HUES64 (cell line): ENCODE measurements around the gene RNF208.

Experiments used
- H3K27ac ChIP-seq: 2 replicates; pipeline ENCODE4 v1.7.0; 2013; ENCODE audit warnings: low read depth, low read length, inconsistent platforms
- H3K27me3 ChIP-seq: 2 replicates; pipeline ENCODE4 v1.6.1; 2013; ENCODE audit warnings: mild to moderate bottlenecking, low read length; ENCODE audit not compliant: insufficient read depth
- H3K36me3 ChIP-seq: 2 replicates; pipeline ENCODE4 v1.6.1; 2013; ENCODE audit warnings: mild to moderate bottlenecking, low read length; ENCODE audit not compliant: insufficient read depth
- H3K4me1 ChIP-seq: 2 replicates; pipeline ENCODE4 v1.6.1; 2013; ENCODE audit warnings: mild to moderate bottlenecking, low read length, moderate library complexity; ENCODE audit not compliant: insufficient read depth
- H3K4me3 ChIP-seq: 2 replicates; pipeline ENCODE4 v1.5.1; 2013; ENCODE audit warnings: mild to moderate bottlenecking, low read length, moderate library complexity
- H3K9ac ChIP-seq: 2 replicates; pipeline ENCODE4 v1.6.1; 2013; ENCODE audit warnings: mild to moderate bottlenecking, low read depth, low read length
- H3K9me3 ChIP-seq: 2 replicates; pipeline ENCODE4 v1.6.1; 2013; ENCODE audit warnings: low read depth, low read length; ENCODE audit not compliant: insufficient read depth
- WGBS: fragments of 150-250, 120-280 bp; methylation state at CpG from one replicate; pipeline ENCODE4 v1.1.7; 2013; ENCODE audit warnings: missing lambda C conversion rate; 5-methylcytosine and 5-hydroxymethylcytosine counted together

The RNF208 gene

DNA sequence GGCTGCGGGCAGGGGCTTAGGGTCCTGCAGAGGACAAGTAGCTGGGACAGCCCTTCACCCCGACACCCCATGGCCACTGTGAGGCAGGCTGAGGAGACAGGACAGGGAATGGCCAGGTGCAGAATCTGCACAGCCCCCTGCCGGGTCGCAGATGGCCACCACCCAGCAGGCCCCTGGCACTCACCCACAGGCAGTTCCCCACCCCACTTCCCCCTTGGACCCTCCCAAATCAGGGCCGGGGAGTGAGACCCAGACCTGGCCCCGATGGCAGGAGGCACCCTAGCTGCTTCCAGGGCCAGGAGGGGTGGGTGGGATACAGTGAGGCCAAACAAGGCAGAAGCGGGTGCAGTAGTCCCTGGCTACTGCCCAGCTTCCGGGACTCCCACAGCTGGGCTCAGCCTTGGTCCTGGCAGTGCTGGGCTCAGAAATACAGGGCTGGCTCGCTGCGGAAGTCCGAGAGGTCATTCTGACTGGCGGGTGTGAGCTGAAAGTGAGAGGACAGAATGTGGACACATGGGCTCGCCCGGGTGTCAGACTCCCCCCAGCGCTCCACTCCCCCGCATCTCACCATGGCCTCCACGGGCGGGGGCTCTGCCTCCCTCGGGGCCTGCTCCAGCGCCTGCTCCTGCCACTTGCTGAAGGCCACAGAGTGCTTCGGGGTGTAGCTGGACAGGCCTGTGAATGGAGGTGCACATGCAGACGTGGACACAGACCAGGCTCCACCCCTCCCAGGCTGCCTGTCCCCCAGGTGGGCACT lies 30.2 kb downstream of the RNF208 start:
- Histone ChIP-seq H3K27ac (no peak overlapping the region), H3K4me3 (no peak overlapping the region)
- 93% methylated on average over 22 of the region's 22 CpGs for WGBS

DNA sequence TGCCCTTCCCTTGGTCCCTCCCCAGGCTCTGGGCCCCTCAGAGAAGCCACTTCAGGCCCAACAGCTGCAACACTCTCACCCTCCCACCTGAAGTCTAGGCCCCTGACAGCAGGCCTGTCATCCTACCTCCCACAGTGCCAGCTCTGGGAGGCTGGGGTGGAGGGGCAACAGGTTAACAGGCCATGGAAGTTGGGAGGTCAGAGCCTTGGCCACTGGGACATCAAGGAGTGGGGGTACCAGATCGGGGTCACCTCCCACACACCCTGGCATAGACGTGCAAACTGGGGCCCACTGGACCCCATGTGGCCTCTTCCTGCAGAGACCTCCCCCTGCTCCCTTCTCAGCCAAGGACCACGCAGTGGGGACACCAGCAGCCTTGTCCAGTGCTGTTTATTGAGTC lies 30.8 kb downstream of the RNF208 start:
- no peak overlapping the region for H3K27ac ChIP-seq

More for the DNA sequence above, 30.2 kb downstream of the RNF208 start:
- Histone ChIP-seq H3K27me3 (no peaks in the 10 kb centered on the region), H3K9me3 (no peaks in the 10 kb centered on the region), H3K4me1 (peaks cover 8% of the 10 kb centered on the region; the same call in 1 of the 2 replicates), H3K9ac (no peak overlapping the region), H3K36me3 (peaks cover 6% of the 10 kb centered on the region; the same call in 1 of the 2 replicates)

DNA sequence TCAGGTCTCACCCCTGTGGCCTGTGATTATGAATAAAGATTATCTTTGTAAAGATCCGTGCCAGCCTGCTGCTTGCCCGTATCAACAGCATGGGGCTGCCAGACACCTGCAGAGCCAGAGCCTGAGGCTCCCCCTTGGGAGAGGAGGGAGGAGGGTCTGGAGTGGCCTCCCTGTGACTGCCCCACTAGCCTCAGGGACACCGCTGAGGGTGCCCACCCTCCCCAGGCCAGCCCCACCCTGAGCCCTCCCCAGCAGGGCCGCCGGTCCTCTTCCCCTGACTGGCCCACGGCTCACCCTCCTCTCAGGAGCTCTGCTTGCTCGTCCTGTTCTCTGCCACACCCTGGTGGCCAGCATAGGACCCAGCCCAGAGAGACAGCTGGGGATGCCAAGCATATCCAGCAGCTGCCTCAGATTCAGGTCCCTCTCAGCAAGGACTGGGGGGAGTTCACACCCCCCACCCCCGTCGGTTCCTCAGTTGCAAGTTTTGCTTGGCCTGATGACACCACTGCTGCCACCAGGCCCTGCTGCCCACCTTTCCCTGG lies 31.7 kb downstream of the RNF208 start:
- no peak overlapping the region for H3K27ac ChIP-seq
- H3K36me3 ChIP-seq, result peaks cover 15% of the 10 kb centered on the region
- WGBS, result 92% methylated on average over 9 of the region's 9 CpGs
- no peak overlapping the region for H3K9ac ChIP-seq
- no peak overlapping the region for H3K4me3 ChIP-seq
- no peaks in the 10 kb centered on the region for H3K27me3 ChIP-seq
- H3K4me1 ChIP-seq, result peaks cover 8% of the 10 kb centered on the region; the same call in 1 of the 2 replicates
- H3K9me3 ChIP-seq, result no peaks in the 10 kb centered on the region

More for the DNA sequence above, 30.8 kb downstream of the RNF208 start:
- WGBS, result 91% methylated on average over 3 of the region's 3 CpGs
- Histone ChIP-seq H3K36me3 (peaks cover 8% of the 10 kb centered on the region), H3K4me3 (no peak overlapping the region), H3K27me3 (no peaks in the 10 kb centered on the region), H3K4me1 (peaks cover 8% of the 10 kb centered on the region; the same call in 1 of the 2 replicates), H3K9me3 (no peaks in the 10 kb centered on the region), H3K9ac (no peak overlapping the region)

DNA sequence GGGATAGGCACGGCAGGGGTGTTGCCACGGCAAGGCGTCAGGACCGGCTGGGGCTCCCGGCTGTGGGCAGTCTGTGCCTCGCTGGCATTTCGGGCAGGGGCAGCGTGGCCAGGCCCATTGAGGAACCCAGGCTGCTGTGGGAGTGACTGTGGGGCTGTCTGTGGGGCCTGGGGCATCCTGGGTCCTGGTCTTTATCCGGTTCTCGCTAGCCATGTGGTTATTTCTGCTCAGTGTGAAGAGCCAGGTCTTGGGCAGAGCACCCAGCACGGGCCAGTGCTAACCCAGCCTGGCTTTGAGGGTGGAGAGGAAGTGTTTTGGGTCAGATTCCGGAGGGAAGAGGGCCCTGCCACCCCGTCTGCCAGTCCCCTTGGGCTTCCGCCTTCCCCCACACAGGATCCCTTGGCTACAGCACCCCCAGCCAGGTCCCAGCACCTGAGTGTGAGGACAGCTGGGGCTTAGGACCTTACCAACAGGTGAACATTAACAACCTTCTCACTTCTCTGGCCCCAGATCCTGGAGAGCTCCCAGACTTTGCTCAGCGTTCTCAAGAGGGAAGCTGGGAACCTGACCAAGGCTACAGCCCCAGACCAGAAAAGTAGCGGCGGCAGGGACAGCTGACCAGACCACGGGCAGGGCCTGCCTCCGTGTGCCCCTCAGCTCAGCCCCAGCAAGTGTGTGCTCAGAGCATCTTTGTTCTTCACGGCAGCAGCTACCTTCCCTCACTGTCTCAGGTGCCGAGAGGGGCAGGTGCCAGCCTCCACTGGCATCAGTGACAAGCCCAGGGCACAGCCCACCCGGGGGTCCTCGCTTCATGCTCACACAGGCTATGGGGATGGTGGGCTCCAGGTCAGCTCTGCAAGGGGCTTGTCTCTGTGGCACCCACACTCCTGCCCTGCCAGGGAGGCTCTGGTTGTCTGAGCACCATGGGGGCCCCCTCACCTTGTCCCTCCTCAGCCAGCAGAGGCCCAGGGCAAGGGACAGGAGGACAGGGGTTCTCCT lies 32.4 kb downstream of the RNF208 start:
- peaks cover 23% of the 10 kb centered on the region for H3K36me3 ChIP-seq
- H3K9ac ChIP-seq, result peak overlapping the region; percentile 81
- WGBS, result 52% methylated on average over 23 of the region's 23 CpGs
- H3K27ac ChIP-seq, result no peak overlapping the region; the same call in 1 of the 2 replicates
- peak overlapping the region; percentile 92 for H3K4me3 ChIP-seq
- no peaks in the 10 kb centered on the region for H3K9me3 ChIP-seq
- no peaks in the 10 kb centered on the region for H3K27me3 ChIP-seq
- peaks cover 4% of the 10 kb centered on the region; the same call in 1 of the 2 replicates for H3K4me1 ChIP-seq

DNA sequence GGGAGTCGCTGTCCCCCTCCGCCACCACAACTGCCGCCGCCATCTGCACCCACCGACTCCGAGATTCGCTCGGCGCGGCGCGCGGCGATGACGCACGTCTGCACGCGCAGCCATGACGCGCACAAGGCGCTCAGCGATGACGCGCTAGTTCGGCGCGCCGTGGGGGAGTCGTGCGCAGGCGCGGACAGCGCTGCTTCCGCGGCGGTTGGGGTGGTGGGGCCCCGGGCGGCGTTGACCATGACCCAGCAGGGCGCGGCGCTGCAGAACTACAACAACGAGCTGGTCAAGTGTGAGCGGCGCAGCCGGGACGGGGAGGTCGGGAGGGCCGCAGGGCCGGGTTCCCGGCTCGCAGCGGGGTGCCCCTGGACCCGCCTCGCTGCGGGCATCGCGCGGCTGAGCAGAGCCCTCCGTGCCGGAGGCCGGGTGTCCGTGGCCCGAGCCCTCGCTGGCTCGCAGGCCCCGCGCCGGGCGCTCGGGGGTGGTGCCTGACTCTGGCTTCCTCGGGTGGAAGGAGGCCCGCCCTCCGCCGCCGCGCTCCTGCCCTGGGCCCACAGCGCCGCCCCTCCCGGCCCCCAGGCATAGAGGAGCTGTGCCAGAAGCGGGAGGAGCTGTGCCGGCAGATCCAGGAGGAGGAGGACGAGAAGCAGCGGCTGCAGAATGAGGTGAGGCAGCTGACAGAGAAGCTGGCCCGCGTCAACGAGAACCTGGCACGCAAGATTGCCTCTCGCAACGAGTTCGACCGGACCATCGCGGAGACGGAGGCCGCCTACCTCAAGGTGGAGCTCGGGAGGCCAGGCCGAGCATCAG lies 33.3 kb downstream of the RNF208 start, which contains the start of the genes ANAPC2 and SSNA1:
TSS of gene ANAPC2 (minus strand) at position 71 of the 807 bp plus-strand sequence. CDS start at position 43, 28 bp downstream.
TSS of gene SSNA1 (plus strand) at position 187 of the 807 bp plus-strand sequence. CDS start at position 238, 51 bp downstream.
- Histone ChIP-seq H3K27ac (peak within 1 kb of the TSS; percentile 96; the same call in 1 of the 2 replicates), H3K9ac (peak within 1 kb of the TSS; percentile 81), H3K9me3 (no peaks in the 10 kb centered on the region), H3K4me3 (peak within 1 kb of the TSS; percentile 92), H3K4me1 (0 out of 2 replicates have a peak, but pooled peaks cover 3% of the 10 kb centered on the region), H3K36me3 (peaks cover 29% of the 10 kb centered on the region), H3K27me3 (no peaks in the 10 kb centered on the region)
- WGBS, result under 1% methylated on average over 98 of the region's 98 CpGs

DNA sequence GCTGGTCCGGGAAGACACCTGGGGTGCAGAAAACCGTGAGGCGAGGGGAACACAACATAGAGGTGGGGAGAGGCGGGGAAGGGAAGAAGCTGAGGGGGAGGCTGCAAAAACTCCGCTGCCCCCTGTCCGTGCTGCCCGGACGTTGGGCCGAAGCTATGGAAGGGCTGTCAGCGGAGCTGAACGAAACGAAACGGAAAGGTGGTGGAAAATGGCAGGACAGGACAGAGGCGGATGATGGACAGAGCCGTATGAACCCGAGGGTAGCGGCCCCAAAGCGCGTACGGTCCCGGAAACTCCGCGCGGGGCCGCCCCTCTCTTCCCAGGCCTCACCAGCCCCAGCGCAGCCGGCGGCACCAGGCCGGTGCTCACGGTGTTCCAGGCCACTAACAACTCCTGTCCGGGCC lies 34.0 kb downstream of the RNF208 start:
- 1% methylated on average over 31 of the region's 31 CpGs for WGBS
- Histone ChIP-seq H3K9ac (peak overlapping the region; percentile 81), H3K4me1 (0 out of 2 replicates have a peak, but pooled peaks cover 3% of the 10 kb centered on the region)

DNA sequence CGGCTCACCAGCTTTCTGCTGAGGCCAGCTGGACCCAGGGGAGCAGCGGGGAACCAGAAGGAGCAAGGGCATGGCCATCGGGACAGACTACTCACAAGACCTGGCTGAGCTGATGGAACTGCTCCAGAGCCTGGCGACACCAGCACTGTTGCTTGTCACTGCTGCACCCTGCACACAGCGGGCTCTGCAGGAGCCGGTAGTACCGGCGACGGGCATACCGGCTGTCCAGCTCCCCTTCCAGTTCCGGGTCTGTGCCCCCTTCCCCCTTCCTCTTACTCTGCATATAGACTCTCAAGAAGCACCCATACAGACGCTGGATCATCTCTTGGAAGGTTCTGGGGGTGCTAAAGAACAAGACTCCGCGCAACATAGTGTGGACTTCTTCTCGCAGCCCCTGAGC lies 34.7 kb downstream of the RNF208 start:
- H3K36me3 ChIP-seq, result peaks cover 42% of the 10 kb centered on the region
- 93% methylated on average over 15 of the region's 15 CpGs for WGBS

More for the DNA sequence above, 34.0 kb downstream of the RNF208 start:
- peaks cover 35% of the 10 kb centered on the region for H3K36me3 ChIP-seq
- H3K9me3 ChIP-seq, result no peaks in the 10 kb centered on the region
- no peaks in the 10 kb centered on the region for H3K27me3 ChIP-seq
- H3K27ac ChIP-seq, result peak overlapping the region; percentile 67; the same call in 1 of the 2 replicates
- H3K4me3 ChIP-seq, result peak overlapping the region; percentile 92

DNA sequence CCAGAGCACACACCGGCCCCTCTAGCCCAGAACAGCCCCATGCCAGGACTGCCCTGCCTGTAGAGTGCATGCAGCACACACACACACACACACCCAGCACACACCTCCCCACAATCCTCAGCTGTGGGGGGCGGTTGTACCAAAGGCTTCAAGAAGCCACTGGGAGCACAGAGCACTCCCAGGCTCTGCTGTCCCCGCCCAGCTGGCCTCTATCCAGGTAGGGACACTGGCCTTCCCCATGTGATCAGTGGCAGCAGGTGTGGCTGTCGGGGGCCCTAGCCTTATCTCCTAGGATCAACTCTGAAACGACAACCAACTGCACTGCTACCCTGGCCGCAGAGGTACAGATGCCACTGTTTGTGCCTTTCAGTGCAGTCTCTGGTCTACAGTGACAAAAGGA lies 35.7 kb downstream of the RNF208 start:
- WGBS, result 90% methylated on average over 6 of the region's 6 CpGs
- Histone ChIP-seq H3K27ac (no peak overlapping the region), H3K4me1 (0 out of 2 replicates have a peak, but pooled peaks cover 3% of the 10 kb centered on the region), H3K27me3 (no peaks in the 10 kb centered on the region), H3K36me3 (peaks cover 42% of the 10 kb centered on the region), H3K4me3 (no peak overlapping the region), H3K9ac (no peak overlapping the region), H3K9me3 (no peaks in the 10 kb centered on the region)

More for the DNA sequence above, 34.7 kb downstream of the RNF208 start:
- Histone ChIP-seq H3K27me3 (no peaks in the 10 kb centered on the region), H3K4me1 (0 out of 2 replicates have a peak, but pooled peaks cover 3% of the 10 kb centered on the region), H3K4me3 (peak overlapping the region; percentile 92), H3K9me3 (no peaks in the 10 kb centered on the region), H3K27ac (no peak overlapping the region), H3K9ac (peak overlapping the region; percentile 81; the same call in 1 of the 2 replicates)

DNA sequence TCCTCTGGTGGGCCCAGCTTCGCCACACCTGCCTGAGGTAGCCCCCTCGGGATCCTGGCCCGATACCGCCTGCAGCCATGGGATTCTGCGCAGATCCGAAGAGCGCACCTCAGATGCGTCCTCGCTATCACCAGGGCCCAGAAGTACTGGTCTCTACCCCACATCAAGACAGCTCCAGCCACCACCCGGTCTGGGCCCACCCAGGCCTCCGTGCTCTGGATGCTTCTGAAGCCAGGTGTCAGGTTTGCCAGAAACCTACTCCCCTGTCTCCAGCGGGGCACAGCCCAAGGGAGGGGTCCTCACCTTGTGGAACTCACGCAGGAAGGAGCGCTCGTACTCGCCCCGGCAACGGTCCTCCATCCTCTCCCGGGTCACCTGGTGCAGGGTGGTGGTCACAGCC lies 36.1 kb downstream of the RNF208 start:
- WGBS, result 95% methylated on average over 19 of the region's 19 CpGs
- Histone ChIP-seq H3K36me3 (peaks cover 42% of the 10 kb centered on the region), H3K4me3 (no peak overlapping the region)

More for the DNA sequence above, 36.1 kb downstream of the RNF208 start:
- H3K4me1 ChIP-seq, result 0 out of 2 replicates have a peak, but pooled peaks cover 3% of the 10 kb centered on the region
- no peak overlapping the region for H3K27ac ChIP-seq
- no peak overlapping the region for H3K9ac ChIP-seq
- H3K9me3 ChIP-seq, result no peaks in the 10 kb centered on the region
- H3K27me3 ChIP-seq, result no peaks in the 10 kb centered on the region
